GM12878 (cell line): ENCODE measurements around the gene TIMD4.

Source experiments
- GATAD2B ChIP-seq: fragments of 450-650 bp; conservative IDR thresholded peaks from 2 replicates; pipeline ENCODE4 v1.6.1; 2017; ENCODE audit warnings: low read depth, mild to moderate bottlenecking, moderate library complexity
- JUNB ChIP-seq: IDR thresholded peaks from 2 replicates; pipeline ENCODE4 v1.6.1; 2016; ENCODE audit warnings: antibody characterized with exemption, mild to moderate bottlenecking
- JUND ChIP-seq: IDR thresholded peaks from 2 replicates; pipeline ENCODE4 v1.6.1; 2012; ENCODE audit warnings: low read depth, mild to moderate bottlenecking, low read length, improper control_type of control experiment, moderate library complexity
- POLR2A ChIP-seq: IDR thresholded peaks from 2 replicates; pipeline ENCODE4 v1.6.1; 2011; ENCODE audit warnings: low read depth, mild to moderate bottlenecking, low read length
- POLR2AphosphoS5 ChIP-seq: IDR thresholded peaks from 2 replicates; pipeline ENCODE4 v1.6.1; 2011; ENCODE audit warnings: mild to moderate bottlenecking, low read length, inconsistent platforms
- RCOR1 ChIP-seq: conservative IDR thresholded peaks from 2 replicates; pipeline ENCODE4 v1.6.1; 2012; ENCODE audit warnings: low read depth, low read length, improper control_type of control experiment
- TAF1 ChIP-seq: IDR thresholded peaks from 2 replicates; pipeline ENCODE4 v1.6.1; 2011; ENCODE audit warnings: mild to moderate bottlenecking, low read depth, low read length, borderline replicate concordance
- TF ChIP-seq, protein P1 (sequence below): fragments of 450-650 bp; IDR thresholded peaks from 2 replicates; pipeline ENCODE4 v1.6.1; 2017; ENCODE audit warnings: low read depth, mild to moderate bottlenecking, moderate library complexity

DNA sequence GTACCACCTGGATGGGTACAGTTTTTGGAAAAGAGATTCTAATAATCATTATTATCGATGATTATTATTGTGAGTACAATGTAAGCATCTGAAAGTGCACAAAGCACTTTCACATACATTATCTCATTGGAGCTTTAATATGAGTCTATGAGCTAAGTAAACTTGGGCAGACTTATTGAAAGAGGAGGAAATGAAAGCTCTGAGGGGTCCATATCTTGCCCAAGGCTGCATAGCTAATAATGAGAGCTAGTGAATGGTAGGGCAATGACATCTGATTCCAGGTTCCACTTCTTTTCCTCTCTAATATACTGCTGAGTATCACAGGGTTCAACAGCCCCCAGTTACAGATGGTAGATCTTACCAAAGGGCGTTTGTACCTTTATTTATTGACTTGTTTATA lies 26.1 kb downstream of the TIMD4 start:
- no peak for TF ChIP-seq POLR2AphosphoS5
- no peak for TF ChIP-seq GATAD2B
- TF ChIP-seq, protein P1, sequence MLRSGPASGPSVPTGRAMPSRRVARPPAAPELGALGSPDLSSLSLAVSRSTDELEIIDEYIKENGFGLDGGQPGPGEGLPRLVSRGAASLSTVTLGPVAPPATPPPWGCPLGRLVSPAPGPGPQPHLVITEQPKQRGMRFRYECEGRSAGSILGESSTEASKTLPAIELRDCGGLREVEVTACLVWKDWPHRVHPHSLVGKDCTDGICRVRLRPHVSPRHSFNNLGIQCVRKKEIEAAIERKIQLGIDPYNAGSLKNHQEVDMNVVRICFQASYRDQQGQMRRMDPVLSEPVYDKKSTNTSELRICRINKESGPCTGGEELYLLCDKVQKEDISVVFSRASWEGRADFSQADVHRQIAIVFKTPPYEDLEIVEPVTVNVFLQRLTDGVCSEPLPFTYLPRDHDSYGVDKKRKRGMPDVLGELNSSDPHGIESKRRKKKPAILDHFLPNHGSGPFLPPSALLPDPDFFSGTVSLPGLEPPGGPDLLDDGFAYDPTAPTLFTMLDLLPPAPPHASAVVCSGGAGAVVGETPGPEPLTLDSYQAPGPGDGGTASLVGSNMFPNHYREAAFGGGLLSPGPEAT: 0 out of 2 replicates have a peak, but pooled peaks have one; percentile 11
- no peak; the same call in 1 of the 2 replicates for TF ChIP-seq JUNB
- TF ChIP-seq TAF1: no peak
- TF ChIP-seq JUND: no peak
- no peak for TF ChIP-seq RCOR1
- TF ChIP-seq POLR2A: no peak
